ENCODE measurements around the gene ST6GALNAC4.

GRCh38 chr9:127936347-127936852, 19.6 kb upstream of the ST6GALNAC4 start:
- TF ChIP-seq CTCF (IDR thresholded peaks at IDR 0.05) (no peak), POLR2A (IDR thresholded peaks at IDR 0.05) (no peak)

All from lower leg skin (tissue), 3 donors.